ENCODE data around the gene AGPAT2.

GRCh38 chr9:136711751-136712689 is 24.8 kb upstream of the AGPAT2 start, which contains the start of gene DIPK1B:
- TF ChIP-seq CTCF (conservative IDR thresholded peaks at IDR 0.05) (no peak), EZH2 (IDR thresholded peaks at IDR 0.05; ENCODE audit: low read depth) (no peak)
